ENCODE measurements around the gene TSPO.

The TSPO gene

DNA sequence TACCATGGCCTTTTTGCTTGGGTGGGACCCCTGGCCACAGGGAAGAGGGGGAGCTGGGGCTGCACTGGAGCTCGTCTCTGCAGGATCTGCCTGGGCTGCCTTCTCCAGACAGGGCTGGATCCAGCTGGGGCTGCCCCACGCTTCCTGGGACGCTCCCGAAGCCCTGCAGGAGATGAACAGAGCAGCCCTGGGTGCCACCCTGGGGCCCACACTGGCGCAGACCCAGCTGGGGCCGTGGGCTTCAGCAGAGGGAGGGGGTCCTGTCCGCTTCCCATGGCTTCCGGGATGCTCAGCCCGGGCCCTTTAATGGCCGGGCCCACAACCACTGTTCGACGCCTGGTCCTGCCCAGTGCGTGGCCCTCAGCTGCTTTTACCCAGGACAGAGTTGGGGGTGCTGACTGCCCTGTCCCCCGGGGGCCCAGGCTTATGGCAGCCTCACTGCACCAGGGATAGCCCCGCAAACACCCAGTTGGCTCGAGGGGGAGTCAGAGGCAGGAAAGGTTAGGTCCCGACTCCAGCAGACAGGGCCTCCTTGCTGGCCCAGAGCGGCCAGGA, 12.0 kb downstream of the TSPO start:
- no peak overlapping the region for H3K27ac ChIP-seq
- TF ChIP-seq ZFX (IDR thresholded peaks at IDR 0.05; ENCODE audit: borderline replicate concordance), result no peak
- TF ChIP-seq, protein P1, sequence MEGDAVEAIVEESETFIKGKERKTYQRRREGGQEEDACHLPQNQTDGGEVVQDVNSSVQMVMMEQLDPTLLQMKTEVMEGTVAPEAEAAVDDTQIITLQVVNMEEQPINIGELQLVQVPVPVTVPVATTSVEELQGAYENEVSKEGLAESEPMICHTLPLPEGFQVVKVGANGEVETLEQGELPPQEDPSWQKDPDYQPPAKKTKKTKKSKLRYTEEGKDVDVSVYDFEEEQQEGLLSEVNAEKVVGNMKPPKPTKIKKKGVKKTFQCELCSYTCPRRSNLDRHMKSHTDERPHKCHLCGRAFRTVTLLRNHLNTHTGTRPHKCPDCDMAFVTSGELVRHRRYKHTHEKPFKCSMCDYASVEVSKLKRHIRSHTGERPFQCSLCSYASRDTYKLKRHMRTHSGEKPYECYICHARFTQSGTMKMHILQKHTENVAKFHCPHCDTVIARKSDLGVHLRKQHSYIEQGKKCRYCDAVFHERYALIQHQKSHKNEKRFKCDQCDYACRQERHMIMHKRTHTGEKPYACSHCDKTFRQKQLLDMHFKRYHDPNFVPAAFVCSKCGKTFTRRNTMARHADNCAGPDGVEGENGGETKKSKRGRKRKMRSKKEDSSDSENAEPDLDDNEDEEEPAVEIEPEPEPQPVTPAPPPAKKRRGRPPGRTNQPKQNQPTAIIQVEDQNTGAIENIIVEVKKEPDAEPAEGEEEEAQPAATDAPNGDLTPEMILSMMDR (IDR thresholded peaks at IDR 0.05), result no peak

DNA sequence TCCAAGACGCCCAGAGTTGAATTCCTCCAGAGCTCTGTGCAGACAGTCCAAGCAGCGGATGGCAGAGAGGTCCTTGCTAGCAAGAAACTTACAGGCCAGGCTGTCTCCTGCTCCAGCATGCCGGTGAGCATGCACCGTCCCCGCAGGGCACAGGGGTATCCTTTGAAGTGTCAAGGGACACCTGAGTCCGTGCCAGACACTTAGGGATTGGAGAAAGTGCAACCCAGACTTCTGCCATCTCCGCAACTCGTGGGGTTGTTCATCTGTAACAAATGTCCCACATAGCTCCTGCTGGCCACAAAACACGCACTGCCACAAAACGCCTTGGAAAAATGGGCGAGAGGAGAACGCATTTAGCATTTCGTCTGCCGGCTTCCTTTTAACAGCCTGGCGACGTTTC, 13.3 kb downstream of the TSPO start:
- no peak overlapping the region for H3K27ac ChIP-seq
- no peak for TF ChIP-seq ZFX (IDR thresholded peaks at IDR 0.05; ENCODE audit: borderline replicate concordance)
- TF ChIP-seq, protein P1 (IDR thresholded peaks at IDR 0.05), result no peak

DNA sequence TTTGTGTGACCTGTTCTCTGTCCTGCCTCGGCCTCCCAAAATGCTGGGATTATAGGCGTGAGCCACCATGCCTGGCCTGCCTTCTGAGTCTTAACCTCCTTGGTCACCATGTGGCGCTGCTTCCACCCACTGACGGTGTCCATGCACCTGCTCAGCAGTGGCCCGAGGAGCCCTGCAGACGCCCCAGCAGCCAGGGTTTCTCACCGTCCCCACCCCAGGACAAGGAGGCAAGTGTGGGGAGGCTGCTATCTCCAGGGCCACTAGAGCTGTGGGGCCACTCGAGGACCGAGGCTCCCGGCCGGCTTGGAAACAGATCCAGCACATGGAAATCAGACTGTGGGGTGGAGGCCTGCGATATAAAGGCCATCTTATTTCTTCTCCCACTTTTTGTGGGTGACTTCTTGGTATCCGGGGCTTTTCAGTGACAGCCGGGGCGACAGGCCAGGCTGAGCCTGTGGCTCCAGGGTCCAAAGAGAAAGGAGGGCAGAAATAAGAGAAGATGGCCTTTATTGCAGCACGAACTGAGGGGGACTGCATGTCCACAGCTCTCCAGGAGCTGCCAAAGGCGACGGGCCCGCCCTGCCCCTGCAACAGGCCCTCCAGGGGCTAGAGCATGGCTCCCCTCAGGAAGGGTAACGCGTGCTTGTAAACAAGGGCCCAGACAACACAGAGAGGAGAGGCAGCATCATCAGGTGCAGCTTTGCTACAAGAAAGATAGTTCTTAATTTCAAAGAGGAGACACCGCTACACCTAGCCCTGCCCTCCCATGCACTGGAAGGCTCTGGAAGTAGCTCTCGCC, 15.0 kb downstream of the TSPO start:
- no peak for TF ChIP-seq ZFX (IDR thresholded peaks at IDR 0.05; ENCODE audit: borderline replicate concordance)
- TF ChIP-seq, protein P1 (IDR thresholded peaks at IDR 0.05), result no peak
- H3K27ac ChIP-seq, result no peak overlapping the region

DNA sequence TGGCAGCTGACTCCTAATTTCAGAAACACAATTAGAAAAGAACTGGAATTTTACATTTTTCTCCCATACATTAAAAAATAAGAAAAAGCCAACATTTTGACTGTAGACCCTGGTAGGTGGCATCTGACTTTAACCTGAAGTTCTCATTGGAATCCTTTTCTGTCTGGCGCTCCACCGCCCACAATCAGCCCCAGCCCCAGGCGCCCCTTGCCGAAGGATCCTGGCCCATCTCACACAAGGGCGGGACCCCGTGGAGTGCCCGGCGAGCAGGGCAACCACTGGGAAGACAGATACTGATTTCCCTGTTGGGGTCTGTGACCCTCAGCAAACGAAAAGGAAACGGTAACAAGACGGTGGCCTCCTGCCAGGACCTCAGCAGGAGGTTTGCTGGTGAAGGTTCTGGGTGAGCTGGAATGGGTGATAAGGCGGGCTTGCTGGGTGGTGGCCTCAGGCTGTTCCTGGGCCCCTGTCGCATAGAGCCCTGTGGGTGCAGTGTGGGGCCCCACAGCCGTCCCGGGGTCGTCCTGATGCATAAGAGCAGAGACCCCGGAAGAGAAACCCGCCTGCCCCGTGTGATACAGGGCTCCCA, 15.7 kb downstream of the TSPO start:
- no peak overlapping the region for H3K27ac ChIP-seq
- TF ChIP-seq ZFX (IDR thresholded peaks at IDR 0.05; ENCODE audit: borderline replicate concordance), result no peak
- TF ChIP-seq, protein P1 (IDR thresholded peaks at IDR 0.05), result no peak

DNA sequence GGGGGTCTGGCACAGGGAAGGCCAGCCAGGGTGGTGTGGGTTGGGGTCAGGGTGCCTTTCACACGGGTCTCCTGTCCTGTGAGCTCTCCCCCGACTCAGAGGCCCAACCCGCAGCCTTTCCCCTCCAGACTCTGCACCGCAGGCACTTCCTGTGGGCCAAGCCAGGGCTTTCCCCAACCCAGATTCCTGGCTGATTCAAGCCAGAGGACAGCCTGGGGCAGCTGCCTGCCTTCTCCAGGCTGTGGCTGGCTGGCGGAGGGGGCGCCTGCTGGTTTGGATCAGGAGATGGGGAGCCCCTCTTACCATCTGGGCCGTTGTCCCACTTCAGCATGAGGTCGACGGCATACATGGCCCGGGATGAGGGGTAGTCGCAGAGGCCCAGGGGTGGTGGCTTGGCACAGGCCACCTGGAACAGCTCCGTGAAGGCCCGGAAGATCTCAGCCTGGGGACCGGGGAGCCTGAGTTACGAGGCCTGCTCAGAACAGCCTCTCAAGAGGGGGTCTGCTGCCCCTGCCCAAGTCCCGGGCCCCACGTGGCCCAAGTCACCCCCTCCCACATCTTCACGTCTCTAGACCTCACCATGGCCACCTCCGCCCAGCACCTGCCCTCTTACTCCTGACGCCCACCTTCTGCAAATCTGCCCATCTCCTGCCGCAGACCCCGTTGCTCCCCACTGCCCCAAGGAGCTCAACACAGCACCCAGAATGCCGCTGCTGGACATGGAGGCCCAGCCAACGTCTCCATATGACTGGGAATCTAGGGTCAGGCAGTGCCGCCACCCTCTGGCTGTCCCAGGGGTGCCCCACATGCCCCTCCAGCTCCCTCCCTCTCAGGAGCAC, 17.3 kb downstream of the TSPO start:
- TF ChIP-seq, protein P1 (IDR thresholded peaks at IDR 0.05), result no peak
- no peak for TF ChIP-seq ZFX (IDR thresholded peaks at IDR 0.05; ENCODE audit: borderline replicate concordance)
- no peak overlapping the region for H3K27ac ChIP-seq

DNA sequence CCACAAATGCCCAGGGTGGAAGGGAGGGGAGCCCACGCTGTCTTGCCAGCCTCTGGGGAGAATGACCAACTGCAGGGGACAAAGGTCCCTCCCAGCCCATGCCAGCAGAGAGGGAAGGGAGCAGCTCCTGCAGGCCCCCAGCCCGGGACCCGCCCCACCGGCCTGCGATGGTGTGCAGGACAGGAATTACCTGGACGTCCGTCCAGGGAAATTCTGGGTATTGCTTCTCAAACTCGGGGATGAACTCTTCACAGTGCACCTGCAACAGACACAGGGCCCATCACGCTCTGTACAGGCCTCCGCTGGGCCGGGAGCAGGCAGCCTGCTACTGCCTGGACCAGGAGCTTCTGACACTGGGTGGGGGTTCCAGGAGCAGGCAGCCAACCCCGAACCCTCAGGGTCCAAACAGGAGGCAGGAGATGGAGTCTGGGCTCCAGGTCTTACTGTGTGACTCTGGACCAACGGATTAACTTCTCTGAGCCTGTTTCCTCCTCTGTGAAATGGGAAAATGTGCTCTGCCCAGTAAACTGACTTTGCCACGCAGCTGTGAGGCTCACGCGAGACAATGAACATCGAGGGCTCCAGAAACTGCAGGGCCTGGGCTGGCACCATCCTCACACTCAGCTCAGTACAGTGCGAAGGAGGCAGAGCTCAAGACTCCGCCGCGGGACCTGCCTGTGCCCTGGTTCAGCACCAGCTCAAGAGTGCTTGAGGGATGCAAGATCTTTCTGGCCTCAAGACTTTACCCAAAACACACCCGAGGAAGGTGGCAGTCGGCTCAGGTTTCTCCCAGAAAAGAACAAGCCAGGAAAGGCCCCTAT, 18.2 kb downstream of the TSPO start:
- no peak overlapping the region for H3K27ac ChIP-seq

More for the DNA sequence above, 18.2 kb downstream of the TSPO start:
- TF ChIP-seq ZFX (IDR thresholded peaks at IDR 0.05; ENCODE audit: borderline replicate concordance), result no peak
- TF ChIP-seq, protein P1 (IDR thresholded peaks at IDR 0.05), result no peak

All from 22Rv1 (cell line).